HepG2 (cell line): ENCODE data around the gene ZNF134. TPM values are rescaled to one million over a fixed set of nuclear protein-coding genes. Genes with fewer than 3 reads are reported as not detected.

Experiments used
- CBFB ChIP-seq: sonication (generic); formaldehyde crosslinking; IDR thresholded peaks from 2 replicates; pipeline ENCODE4 v1.4.0; 2020; ENCODE audit warnings: missing genetic modification reagents
- CREB1 ChIP-seq, 2 experiments: fragments of 450-650 bp in 1 of 2; IDR thresholded peaks; 2 replicates each; pipeline ENCODE4 v1.6.1; 2016 to 2017; ENCODE audit warnings: control low read depth in 1 of 2, mild to moderate bottlenecking in 1 of 2, missing compliant biosample characterization in 1 of 2, missing genetic modification characterization in 1 of 2
- ELF1 ChIP-seq: sonication (generic); formaldehyde crosslinking; IDR thresholded peaks from 2 replicates; pipeline ENCODE4 v1.4.0; 2020; ENCODE audit warnings: missing genetic modification reagents
- GLI4 ChIP-seq: sonication (generic); formaldehyde crosslinking; IDR thresholded peaks from 2 replicates; pipeline ENCODE4 v1.5.1; 2020; ENCODE audit warnings: missing genetic modification reagents, mild to moderate bottlenecking, moderate library complexity, borderline replicate concordance
- HCFC1 ChIP-seq: fragments of 150-350 bp; IDR thresholded peaks from 2 replicates; pipeline ENCODE4 v1.6.1; 2014; ENCODE audit warnings: low read depth, low read length
- HDAC1 ChIP-seq: sonication (generic); formaldehyde crosslinking; IDR thresholded peaks from 2 replicates; pipeline ENCODE4 v1.5.1; 2020; ENCODE audit warnings: mild to moderate bottlenecking, missing genetic modification reagents
- HOXD1 ChIP-seq: sonication (generic); formaldehyde crosslinking; IDR thresholded peaks from 2 replicates; pipeline ENCODE4 v1.5.0; 2020; ENCODE audit warnings: missing genetic modification reagents
- KDM5B ChIP-seq: sonication (generic); formaldehyde crosslinking; IDR thresholded peaks from 2 replicates; pipeline ENCODE4 v1.4.0; 2020; ENCODE audit warnings: missing genetic modification reagents, mild to moderate bottlenecking, borderline replicate concordance
- MAX ChIP-seq: IDR thresholded peaks from 2 replicates; pipeline ENCODE4 v1.6.1; 2012; ENCODE audit warnings: inconsistent platforms
- NR2C2 ChIP-seq: sonication (generic); formaldehyde crosslinking; IDR thresholded peaks from 2 replicates; pipeline ENCODE4 v1.4.0; 2020; ENCODE audit warnings: missing genetic modification reagents, mild to moderate bottlenecking, moderate library complexity, borderline replicate concordance
- POGK ChIP-seq: sonication (generic); formaldehyde crosslinking; conservative IDR thresholded peaks from 2 replicates; pipeline ENCODE4 v1.8.0; 2022; ENCODE audit warnings: mild to moderate bottlenecking, moderate library complexity, missing genetic modification reagents
- RBAK ChIP-seq: sonication (generic); formaldehyde crosslinking; IDR thresholded peaks from 2 replicates; pipeline ENCODE4 v1.5.1; 2020; ENCODE audit warnings: mild to moderate bottlenecking, missing genetic modification reagents
- SALL2 ChIP-seq: sonication (generic); formaldehyde crosslinking; IDR thresholded peaks from 2 replicates; pipeline ENCODE4 v1.8.1; 2023; ENCODE audit warnings: mild to moderate bottlenecking, missing genetic modification reagents, inconsistent platforms
- SRSF1 ChIP-seq: fragments of 200-400 bp; formaldehyde crosslinking; optimal IDR thresholded peaks from 2 replicates; pipeline ENCODE3; 2017; ENCODE audit warnings: mild to moderate bottlenecking, low read depth, low read length, moderate library complexity
- TAF1 ChIP-seq: sonication (generic); formaldehyde crosslinking; IDR thresholded peaks from 2 replicates; pipeline ENCODE4 v1.4.0; 2020; ENCODE audit warnings: missing genetic modification reagents
- TFDP2 ChIP-seq: sonication (generic); formaldehyde crosslinking; IDR thresholded peaks from 2 replicates; pipeline ENCODE4 v1.4.0; 2020; ENCODE audit warnings: missing genetic modification reagents
- XRCC5 ChIP-seq: fragments of 200-400 bp; formaldehyde crosslinking; optimal IDR thresholded peaks from 2 replicates; pipeline ENCODE3; 2017; ENCODE audit warnings: mild to moderate bottlenecking, low read length
- ZFX ChIP-seq: sonication (generic); formaldehyde crosslinking; IDR thresholded peaks from 2 replicates; pipeline ENCODE4 v1.4.0; 2020; ENCODE audit warnings: mild to moderate bottlenecking, low read depth, missing genetic modification reagents, moderate library complexity
- ZNF543 ChIP-seq: sonication (generic); formaldehyde crosslinking; IDR thresholded peaks from 2 replicates; pipeline ENCODE4 v1.4.0; 2020; ENCODE audit warnings: mild to moderate bottlenecking, missing genetic modification reagents
- ZNF574 ChIP-seq: sonication (generic); formaldehyde crosslinking; IDR thresholded peaks from 2 replicates; pipeline ENCODE4 v1.4.0; 2020; ENCODE audit warnings: missing genetic modification reagents
- ZNF709 ChIP-seq: sonication (generic); formaldehyde crosslinking; IDR thresholded peaks from 2 replicates; pipeline ENCODE4 v1.5.0; 2020; ENCODE audit warnings: mild to moderate bottlenecking, missing genetic modification reagents
- ZNF788 ChIP-seq: sonication (generic); formaldehyde crosslinking; IDR thresholded peaks from 2 replicates; pipeline ENCODE4 v1.5.0; 2020; ENCODE audit warnings: mild to moderate bottlenecking, missing genetic modification reagents, borderline replicate concordance
- ZNF883 ChIP-seq: sonication (generic); formaldehyde crosslinking; IDR thresholded peaks from 2 replicates; pipeline ENCODE4 v1.5.1; 2020; ENCODE audit warnings: mild to moderate bottlenecking, missing genetic modification reagents; ENCODE audit errors: not compliant biosample characterization
- polyA plus RNA-seq, 8 experiments: library from polyadenylated mRNA; depleted of rRNA in 3 of 8; stranded (reverse) in 7 of 8; unstranded in 1 of 8; fragments of >200 nt; fragmentation: Illumina TruSeq in 4 of 8; extraction: Trizol in 4 of 8; gene quantifications; 2 replicates each; pipeline versions ENCODE4 v1.2.1 to v1.2.3, GENCODE V29; 2011 to 2016; ENCODE audit warnings: low read depth in 4 of 8, missing spikeins in 1 of 8, mixed read lengths in 1 of 8; ENCODE audit not compliant: insufficient read depth in 1 of 8
- total RNA-seq, 5 experiments: library from RNA; depleted of rRNA; stranded (reverse); fragments of >200 nt; fragmentation: Illumina TruSeq; extraction: Trizol; gene quantifications; 2 replicates each; pipeline ENCODE4 v1.2.3, GENCODE V29; 2016; ENCODE audit warnings: low read depth in 1 of 5

The ZNF134 gene
- total and polyA plus RNA-seq, 2 of the 13 experiments (the other 11 are each of a cell fraction or from before 2014, with no cell fraction given): 6.8 to 17.1 TPM

GRCh38 chr19:57583521-57584416, 30.3 kb upstream of the ZNF134 start, which contains the start of gene ZIK1 (continued):
- peak; percentile 41; the same call in 1 of the 2 replicates for TF ChIP-seq ZNF574
- no peak for TF ChIP-seq HOXD1 (CRISPR knock-in tag)
- TF ChIP-seq CBFB (CRISPR knock-in tag): 0 out of 2 replicates have a peak, but pooled peaks have one; percentile 44
- peak; percentile 84 for TF ChIP-seq NR2C2 (CRISPR knock-in tag)
- no peak for TF ChIP-seq CREB1 (IDR thresholded peaks at IDR 0.05)
- TF ChIP-seq CREB1 (CRISPR knock-in tag; IDR thresholded peaks at IDR 0.05): peak; percentile 67; the same call in 1 of the 2 replicates
- 0 out of 2 replicates have a peak, but pooled peaks have one; percentile 29 for TF ChIP-seq ZNF543 (CRISPR knock-in tag)
- peak; percentile 44 for TF ChIP-seq SRSF1
- peak; percentile 38; the same call in 1 of the 2 replicates for TF ChIP-seq ELF1
- peak; percentile 28 for TF ChIP-seq XRCC5
- TF ChIP-seq HCFC1: 0 out of 2 replicates have a peak, but pooled peaks have one; percentile 40
- 0 out of 2 replicates have a peak, but pooled peaks have one; percentile 22 for TF ChIP-seq KDM5B (CRISPR knock-in tag)
- TF ChIP-seq MAX: peak; percentile 24; the same call in 1 of the 2 replicates
- TF ChIP-seq HDAC1 (CRISPR knock-in tag): peak; percentile 25; the same call in 1 of the 2 replicates
- TF ChIP-seq ZNF788 (CRISPR knock-in tag): no peak
- TF ChIP-seq GLI4: 0 out of 2 replicates have a peak, but pooled peaks have one; percentile 48
- peak; percentile 88 for TF ChIP-seq TFDP2 (CRISPR knock-in tag)
- 0 out of 2 replicates have a peak, but pooled peaks have one; percentile 37 for TF ChIP-seq POGK (CRISPR knock-in tag)
- no peak for TF ChIP-seq SALL2
- no peak for TF ChIP-seq RBAK
- 0 out of 2 replicates have a peak, but pooled peaks have one; percentile 28 for TF ChIP-seq ZNF709
- TF ChIP-seq TAF1 (CRISPR knock-in tag): peak; percentile 18; the same call in 1 of the 2 replicates
- TF ChIP-seq ZNF883 (CRISPR knock-in tag): peak; percentile 47
- TF ChIP-seq ZFX (CRISPR knock-in tag): peak; percentile 62
